ENCODE data around the gene PRR30.
"Not testable (repeated sequence)": the region's sequence is repeated elsewhere in the genome, so short reads cannot be mapped to it uniquely, and the experiment has no call there.

Gene PRR30

DNA sequence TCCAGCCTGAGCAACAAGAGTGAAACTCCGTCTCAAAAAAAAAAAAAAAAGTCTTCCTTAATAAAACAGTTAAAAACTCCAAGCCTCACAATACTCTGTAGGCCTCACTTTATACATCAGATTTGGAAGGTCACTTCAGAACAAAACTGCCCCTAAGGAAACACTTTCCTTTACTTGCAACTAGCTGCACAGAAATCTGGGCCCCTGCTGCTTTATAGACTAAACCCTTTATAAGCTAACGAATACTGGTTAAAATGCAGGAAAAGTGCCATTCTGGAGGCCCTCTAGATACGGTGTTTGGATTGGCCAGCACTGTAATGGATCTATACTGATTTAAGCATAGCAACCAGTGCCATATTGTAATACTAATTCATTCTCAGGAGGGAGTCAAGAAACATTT is 14.1 kb downstream of the PRR30 start:
- TF ChIP-seq, protein P1, sequence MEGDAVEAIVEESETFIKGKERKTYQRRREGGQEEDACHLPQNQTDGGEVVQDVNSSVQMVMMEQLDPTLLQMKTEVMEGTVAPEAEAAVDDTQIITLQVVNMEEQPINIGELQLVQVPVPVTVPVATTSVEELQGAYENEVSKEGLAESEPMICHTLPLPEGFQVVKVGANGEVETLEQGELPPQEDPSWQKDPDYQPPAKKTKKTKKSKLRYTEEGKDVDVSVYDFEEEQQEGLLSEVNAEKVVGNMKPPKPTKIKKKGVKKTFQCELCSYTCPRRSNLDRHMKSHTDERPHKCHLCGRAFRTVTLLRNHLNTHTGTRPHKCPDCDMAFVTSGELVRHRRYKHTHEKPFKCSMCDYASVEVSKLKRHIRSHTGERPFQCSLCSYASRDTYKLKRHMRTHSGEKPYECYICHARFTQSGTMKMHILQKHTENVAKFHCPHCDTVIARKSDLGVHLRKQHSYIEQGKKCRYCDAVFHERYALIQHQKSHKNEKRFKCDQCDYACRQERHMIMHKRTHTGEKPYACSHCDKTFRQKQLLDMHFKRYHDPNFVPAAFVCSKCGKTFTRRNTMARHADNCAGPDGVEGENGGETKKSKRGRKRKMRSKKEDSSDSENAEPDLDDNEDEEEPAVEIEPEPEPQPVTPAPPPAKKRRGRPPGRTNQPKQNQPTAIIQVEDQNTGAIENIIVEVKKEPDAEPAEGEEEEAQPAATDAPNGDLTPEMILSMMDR (IDR thresholded peaks at IDR 0.05; ENCODE audit: control extremely low read depth, extremely low read depth, low read depth, missing control alignments): no peak
- no peak for DNase-seq (ENCODE audit: extremely low spot score)
- ChIA-PET POLR2A (no interaction called here), CTCF (interaction anchor here (1.0 to 2.9 kb wide), 6 partner anchors 9 to 155 kb away, joined by 3 to 22 read pairs (median 6); partner anchors contain the start of gene PREB)

DNA sequence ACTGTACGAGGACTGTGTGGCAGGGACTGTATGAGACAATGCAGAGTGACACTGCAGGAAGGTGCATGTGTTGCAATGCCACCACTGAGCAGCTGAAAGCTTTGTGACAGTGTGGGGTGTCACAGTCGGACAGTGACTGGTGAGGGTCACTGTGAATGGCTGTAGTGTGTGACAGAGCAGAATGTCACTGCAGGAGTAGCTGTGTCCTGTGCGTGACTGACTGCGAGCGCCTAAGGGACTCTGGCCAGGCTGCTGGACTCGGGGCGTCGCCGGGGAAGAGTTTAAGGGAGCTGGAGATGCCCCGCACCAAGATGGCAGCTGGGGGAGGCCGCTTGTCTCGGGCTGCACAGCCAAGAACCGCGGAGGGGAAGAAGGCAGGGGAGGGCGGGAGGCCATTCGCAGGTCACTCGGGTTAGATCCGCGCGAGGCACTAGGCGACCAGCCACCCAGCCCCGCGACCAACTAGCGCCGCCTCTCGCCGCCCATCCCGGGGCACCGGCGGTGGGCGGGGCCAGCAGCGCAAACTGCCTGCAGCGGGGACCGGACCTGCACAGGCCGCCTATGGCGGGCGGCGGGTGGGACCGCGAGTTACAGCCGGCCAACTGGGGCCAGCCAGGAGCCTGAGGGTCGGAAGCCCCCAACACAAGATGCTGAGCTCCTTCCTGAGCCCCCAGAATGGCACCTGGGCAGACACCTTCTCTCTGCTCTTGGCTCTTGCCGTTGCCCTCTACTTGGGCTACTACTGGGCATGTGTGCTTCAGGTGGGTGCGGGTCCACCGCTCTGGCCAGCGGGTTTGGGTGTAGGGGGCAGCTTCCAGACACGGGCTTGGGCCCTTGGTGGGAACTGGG is 15.7 kb downstream of the PRR30 start, which contains the start of gene ABHD1:
TSS of gene ABHD1 (plus strand) at position 514 of the 849 bp plus-strand sequence. CDS start at position 648, 134 bp downstream.
- TF ChIP-seq, protein P1 (IDR thresholded peaks at IDR 0.05; ENCODE audit: control extremely low read depth, extremely low read depth, low read depth, missing control alignments): no peak
- ChIA-PET CTCF (interaction anchor here (0.8 to 2.9 kb wide), 10 partner anchors 9 to 161 kb away, joined by 3 to 22 read pairs (median 3); partner anchors contain the start of gene PREB), POLR2A (interaction anchor here (0.5 to 0.7 kb wide), 2 partner anchors 128 to 129 kb away, joined by 3 read pairs; no protein-coding TSS in a partner anchor)
- peak; percentile 72 for DNase-seq (ENCODE audit: extremely low spot score)

DNA sequence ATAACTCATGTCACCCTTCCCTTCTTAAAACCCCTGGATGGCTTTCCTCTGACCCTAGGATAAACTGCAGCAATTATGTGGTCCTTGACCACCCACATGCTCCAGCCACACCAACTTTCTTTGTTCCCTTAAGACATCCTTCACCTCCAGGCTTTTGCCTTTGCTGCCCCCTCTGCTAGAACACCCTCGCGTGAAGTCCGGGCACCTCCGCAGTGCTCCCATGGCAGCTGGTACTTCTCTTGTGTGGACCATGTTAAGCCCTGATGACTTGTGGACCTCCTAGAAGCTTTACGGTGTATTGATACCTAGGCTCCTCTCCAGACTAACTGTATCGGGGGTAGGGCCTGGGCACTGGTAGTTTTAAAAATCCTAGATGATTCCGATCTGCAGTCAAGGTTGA is 16.4 kb downstream of the PRR30 start:
- no peak for DNase-seq (ENCODE audit: extremely low spot score)
- CTCF ChIA-PET: interaction anchor here (1.0 to 2.9 kb wide), 5 partner anchors 8 to 144 kb away, joined by 3 to 22 read pairs (median 3); partner anchors contain the start of gene PREB
- TF ChIP-seq, protein P1 (IDR thresholded peaks at IDR 0.05; ENCODE audit: control extremely low read depth, extremely low read depth, low read depth, missing control alignments): no peak
- POLR2A ChIA-PET: no interaction called here

DNA sequence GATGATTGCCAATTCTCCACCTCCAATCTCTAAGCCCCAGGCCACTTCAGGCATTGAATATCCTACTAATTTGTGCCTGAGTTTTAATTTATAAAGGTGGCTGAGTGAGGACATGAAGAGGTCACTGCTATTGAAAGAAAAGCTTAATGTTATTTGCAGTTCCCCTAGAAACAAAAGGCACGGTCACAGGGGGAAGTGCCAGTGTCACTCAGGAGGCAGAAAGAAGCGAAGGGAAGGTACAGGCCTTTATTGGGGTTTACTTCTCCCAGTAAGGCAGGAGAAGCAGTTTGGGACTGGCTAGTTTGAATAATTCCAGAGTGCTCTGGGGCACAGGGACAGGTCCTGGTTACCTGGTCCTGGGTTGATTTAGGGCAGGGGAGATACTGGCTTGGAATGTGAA is 17.3 kb downstream of the PRR30 start:
- TF ChIP-seq, protein P1 (IDR thresholded peaks at IDR 0.05; ENCODE audit: control extremely low read depth, extremely low read depth, low read depth, missing control alignments): no peak
- ChIA-PET POLR2A (no interaction called here), CTCF (no interaction called here)
- DNase-seq (ENCODE audit: extremely low spot score): no peak

DNA sequence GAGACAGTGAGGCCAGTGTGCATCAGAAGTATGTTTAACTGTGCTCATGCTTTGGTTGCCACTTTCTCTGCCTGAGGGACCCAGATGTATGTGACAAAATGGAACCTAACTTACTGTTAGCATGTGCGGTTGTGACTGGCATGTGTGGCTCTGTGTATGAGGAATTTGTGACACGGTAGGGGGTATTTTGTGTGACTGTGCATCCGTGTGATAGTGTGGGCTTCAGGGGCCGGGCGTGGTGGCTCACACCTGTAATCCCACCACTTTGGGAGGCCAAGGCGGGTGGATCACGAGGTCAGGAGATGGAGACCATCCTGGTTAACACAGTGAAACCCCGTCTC is 19.9 kb downstream of the PRR30 start:
- DNase-seq (ENCODE audit: extremely low spot score); CTCF ChIA-PET: not testable (repeated sequence)

DNA sequence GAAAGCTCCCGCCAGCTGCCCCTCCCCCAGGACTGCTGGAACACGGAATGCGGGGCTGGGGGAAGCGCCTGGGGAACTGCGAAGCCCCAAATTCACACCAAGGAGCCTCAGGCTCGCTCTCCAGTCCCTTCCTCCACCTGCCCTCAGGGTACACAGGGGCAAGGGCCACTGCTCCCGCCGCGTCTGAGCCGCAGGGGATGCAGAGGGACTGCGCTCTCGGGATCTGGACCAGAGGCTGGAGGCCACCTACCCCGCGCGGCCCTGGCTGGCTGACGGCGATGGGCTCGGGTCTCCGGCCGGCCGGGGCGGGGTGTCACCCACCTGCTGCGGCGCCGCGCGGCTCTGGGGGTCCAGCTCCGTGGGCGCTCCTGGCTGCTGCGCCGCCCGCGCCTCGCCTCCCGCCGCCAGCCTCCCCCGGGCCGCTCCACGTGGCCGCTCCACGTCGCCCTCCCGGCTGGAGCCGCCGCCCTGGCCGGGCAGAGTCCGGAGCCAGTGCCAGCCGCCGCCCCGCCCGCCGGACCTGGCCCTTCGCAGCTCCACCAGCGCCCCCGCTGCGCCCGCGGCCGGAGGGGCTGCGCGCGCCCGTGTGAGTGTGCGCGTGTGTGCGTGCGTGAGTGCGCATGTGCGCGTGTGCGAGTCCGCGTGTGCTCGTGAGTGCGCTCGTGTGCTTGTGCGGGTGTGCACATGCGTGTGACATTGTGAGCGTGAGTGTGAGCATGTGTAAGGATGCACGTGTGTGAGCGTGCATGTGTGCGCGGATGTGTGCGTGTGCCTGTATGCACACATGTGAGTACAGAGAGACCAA is 20.5 kb downstream of the PRR30 start, which contains the start of gene CGREF1:
TSS of gene CGREF1 (minus strand) at position 604 of the 805 bp plus-strand sequence. CDS start 14,762 bp downstream, outside the sequence.
- TF ChIP-seq, protein P1 (IDR thresholded peaks at IDR 0.05; ENCODE audit: control extremely low read depth, extremely low read depth, low read depth, missing control alignments): no peak
- POLR2A ChIA-PET: no interaction called here
- CTCF ChIA-PET: no interaction called here
- no peak for DNase-seq (ENCODE audit: extremely low spot score)

More for the DNA sequence above, 19.9 kb downstream of the PRR30 start:
- POLR2A ChIA-PET: not testable (repeated sequence)
